GM10248 (cell line): Measurements from ENCODE around the gene HRH1.
"Not testable (repeated sequence)": the region's sequence is repeated elsewhere in the genome, so short reads cannot be mapped to it uniquely, and the experiment has no call there.

Experiments used
- CTCF ChIA-PET: fragments of 300-600 bp; sonication (Branson Sonifier 250); formaldehyde crosslinking; extraction: SDS; loops from one replicate; lab custom pipeline; 2021; ENCODE audit warnings: antibody characterized with exemption; lab: Yijun Ruan, JAX
- POLR2A ChIA-PET: fragments of 350-650 bp; sonication (Branson Sonifier 250); formaldehyde crosslinking; extraction: SDS; loops from one replicate; lab custom pipeline; 2020; ENCODE audit warnings: antibody characterized with exemption; lab: Yijun Ruan, JAX
- DNase-seq: peaks from one replicate; pipeline ENCODE4 v3.0.0; 2012; ENCODE audit errors: extremely low spot score
- TF ChIP-seq, protein P1 (sequence below): IDR thresholded peaks from 2 replicates; pipeline ENCODE4 v1.5.1; 2012; ENCODE audit warnings: mild to moderate bottlenecking, low read depth; ENCODE audit errors: extremely low read depth, missing control alignments, control extremely low read depth

Gene HRH1

DNA sequence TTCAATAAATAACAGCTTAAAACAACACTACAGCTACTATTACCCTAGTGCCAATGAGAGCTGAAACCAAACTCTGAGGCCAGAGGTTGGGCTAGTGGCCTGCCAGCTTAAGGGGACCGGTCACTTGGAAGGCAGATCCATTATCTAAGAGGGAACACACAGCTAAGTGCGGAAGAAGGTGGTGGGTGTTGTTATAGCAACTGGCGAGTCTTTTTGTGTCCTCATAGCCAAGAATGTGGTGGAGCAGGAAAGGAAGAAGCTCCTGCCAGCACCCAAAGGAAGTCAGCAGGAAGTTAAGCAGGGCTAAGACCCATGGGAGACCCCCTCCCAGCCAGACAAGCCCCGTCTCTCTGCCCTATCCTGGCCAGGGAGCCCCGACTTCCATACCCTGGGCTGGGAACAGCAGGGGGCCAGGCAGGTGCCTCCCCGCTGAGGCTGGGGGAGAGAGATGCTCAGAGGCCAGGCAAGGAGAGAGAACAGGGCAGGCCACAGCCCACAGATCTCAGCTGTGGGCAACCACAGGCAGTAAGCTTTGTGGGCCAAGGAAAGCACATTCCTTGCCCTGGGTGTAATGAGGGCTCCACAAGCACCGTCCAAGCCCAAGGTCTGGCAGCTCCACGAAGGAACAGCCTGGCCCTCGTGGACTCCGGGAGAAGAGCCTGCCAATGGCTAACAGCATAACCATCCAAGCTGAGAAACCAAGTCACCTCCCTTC lies 34.0 kb upstream of the HRH1 start:
- TF ChIP-seq, protein P1, sequence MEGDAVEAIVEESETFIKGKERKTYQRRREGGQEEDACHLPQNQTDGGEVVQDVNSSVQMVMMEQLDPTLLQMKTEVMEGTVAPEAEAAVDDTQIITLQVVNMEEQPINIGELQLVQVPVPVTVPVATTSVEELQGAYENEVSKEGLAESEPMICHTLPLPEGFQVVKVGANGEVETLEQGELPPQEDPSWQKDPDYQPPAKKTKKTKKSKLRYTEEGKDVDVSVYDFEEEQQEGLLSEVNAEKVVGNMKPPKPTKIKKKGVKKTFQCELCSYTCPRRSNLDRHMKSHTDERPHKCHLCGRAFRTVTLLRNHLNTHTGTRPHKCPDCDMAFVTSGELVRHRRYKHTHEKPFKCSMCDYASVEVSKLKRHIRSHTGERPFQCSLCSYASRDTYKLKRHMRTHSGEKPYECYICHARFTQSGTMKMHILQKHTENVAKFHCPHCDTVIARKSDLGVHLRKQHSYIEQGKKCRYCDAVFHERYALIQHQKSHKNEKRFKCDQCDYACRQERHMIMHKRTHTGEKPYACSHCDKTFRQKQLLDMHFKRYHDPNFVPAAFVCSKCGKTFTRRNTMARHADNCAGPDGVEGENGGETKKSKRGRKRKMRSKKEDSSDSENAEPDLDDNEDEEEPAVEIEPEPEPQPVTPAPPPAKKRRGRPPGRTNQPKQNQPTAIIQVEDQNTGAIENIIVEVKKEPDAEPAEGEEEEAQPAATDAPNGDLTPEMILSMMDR: no peak
- POLR2A ChIA-PET: no interaction called here
- CTCF ChIA-PET: interaction anchor here (1.3 to 1.6 kb wide), 2 partner anchors 11 to 96 kb away, joined by 3 to 6 read pairs; no protein-coding TSS in a partner anchor
- DNase-seq: no peak

DNA sequence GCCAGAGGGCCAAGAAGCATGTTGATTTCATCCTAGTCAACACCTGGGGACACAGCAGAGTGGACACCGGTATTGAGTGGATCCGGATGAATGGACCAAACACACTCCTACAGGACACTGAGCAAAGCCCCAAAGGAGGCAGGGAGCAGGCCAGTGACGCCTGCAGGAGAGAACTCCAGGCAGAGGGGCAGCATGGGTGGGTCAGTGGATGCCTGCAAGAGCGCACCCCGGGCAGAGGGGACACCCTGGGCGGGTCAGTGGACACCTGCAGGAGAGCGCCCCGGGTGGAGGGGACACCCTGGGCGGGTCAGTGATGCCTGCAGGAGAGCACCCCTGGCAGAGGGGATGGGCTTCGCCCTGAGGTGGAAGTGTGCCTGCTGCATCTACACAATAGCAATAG lies 27.6 kb upstream of the HRH1 start:
- no peak for DNase-seq
- CTCF ChIA-PET: no interaction called here
- TF ChIP-seq, protein P1: no peak
- POLR2A ChIA-PET: no interaction called here

DNA sequence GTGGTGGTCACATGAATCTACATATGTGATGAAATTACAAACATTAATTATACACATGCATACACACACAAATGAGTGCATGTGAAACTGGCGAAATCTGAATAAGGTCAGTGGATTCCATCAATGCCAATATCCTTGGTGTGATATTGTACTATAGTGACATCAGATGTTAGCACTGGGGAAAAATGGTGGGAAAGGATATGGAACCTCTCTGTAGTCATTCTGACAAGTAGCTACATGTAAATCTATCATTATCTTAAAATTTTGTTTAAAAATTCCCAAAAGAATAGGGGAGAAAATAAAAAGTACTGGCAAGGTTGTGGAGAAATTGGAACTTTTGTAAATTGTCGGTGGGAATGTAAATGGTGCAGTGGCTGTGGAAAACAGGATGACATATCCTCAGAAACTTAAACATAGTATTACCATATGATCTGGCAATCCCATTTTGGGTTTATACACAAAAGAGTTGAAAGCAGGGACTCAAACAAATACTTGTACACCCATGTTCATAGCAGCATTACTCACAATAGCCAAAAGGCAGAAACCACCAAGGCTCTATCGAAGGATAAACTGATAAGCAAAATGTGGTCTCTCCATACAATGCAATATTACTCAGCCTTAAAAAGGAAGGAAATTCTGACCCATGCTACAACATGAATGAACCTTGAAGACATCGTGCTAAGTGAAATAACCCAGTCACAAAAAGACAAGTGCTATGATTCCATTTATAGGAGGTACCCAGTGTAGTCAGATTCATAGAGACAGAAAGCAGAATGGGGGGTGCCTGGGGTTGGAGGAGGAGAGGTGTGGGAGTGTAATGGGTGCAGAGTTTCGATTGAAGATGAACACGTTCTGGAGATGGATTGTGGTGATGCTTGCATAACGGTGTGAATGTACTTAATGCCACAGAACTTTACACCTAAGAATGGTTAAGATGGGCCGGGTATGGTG lies 25.3 kb upstream of the HRH1 start:
- DNase-seq: no peak
- CTCF ChIA-PET: no interaction called here
- POLR2A ChIA-PET: no interaction called here
- TF ChIP-seq, protein P1: no peak

DNA sequence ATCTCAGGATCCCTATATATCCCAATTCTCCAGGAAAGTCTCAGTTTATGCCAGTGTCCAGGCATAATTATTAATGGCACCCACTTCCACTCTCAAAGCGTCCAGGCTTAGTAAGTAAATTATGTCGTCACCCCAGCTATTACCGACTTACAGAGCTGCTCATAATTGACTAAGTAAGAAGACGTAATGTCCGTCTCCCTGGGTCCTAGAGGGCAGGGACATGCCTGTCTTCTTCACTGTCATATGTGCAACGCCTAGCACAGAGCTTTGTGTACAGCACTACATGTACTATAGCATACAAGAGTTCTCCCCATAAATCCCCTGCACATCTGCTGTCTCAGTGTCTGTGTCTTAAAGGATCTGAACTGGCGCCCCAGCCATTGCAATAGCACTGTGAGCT lies 23.9 kb upstream of the HRH1 start:
- CTCF ChIA-PET: interaction anchor here (1.9 kb wide), 1 partner anchor 10 kb away, joined by 6 read pairs; no protein-coding TSS in a partner anchor
- POLR2A ChIA-PET: no interaction called here
- no peak for DNase-seq
- TF ChIP-seq, protein P1: no peak

DNA sequence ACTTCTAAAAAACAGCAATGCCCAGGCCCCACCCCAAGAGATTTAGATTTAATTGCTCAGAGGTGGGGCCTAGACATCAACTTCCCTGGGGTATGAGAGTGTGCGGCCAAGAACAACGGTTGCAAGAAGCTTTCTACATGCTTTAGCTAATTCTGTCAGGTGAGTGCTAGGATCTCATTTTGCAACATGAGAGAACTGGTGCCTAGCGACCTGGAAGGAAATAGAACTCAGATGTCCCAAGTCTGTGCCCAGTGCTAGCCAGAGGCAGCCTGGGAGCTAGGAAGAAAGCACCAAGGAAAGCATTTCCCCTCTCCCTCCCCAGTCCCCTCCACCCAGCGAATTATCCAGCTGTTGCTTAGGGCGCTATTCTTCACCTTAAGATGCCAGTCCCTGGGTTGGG lies 22.9 kb upstream of the HRH1 start:
- ChIA-PET POLR2A (no interaction called here), CTCF (interaction anchor here (1.2 to 1.9 kb wide), 2 partner anchors 10 to 11 kb away, joined by 5 to 6 read pairs; no protein-coding TSS in a partner anchor)
- DNase-seq: no peak
- TF ChIP-seq, protein P1: no peak

DNA sequence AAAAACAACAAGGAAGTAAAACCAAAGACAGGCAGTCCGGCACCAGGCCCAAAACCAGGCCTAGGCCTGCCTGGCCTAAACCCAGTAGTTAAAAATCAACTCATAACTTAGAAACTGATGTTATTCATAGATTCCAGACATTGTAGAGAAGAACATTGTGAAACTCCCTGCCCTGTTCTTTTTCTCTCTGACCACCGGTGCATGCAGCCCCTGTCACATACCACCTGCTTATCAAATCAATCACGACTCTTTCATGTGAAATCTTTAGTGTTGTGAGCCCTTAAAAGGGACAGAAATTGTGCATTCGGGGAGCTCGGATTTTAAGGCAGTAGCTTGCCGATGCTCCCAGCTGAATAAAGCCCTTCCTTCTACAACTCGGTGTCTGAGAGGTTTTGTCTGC lies 22.4 kb upstream of the HRH1 start:
- CTCF ChIA-PET: interaction anchor here (1.2 to 1.9 kb wide), 2 partner anchors 10 to 11 kb away, joined by 5 to 6 read pairs; no protein-coding TSS in a partner anchor
- POLR2A ChIA-PET: not testable (repeated sequence)

More for the DNA sequence above, 22.4 kb upstream of the HRH1 start:
- not testable (repeated sequence) for DNase-seq
